Fibroblast of lung (primary cell): ENCODE data around the gene ZC3H13. TPM values are rescaled to one million over a fixed set of nuclear protein-coding genes. Genes with fewer than 3 reads are reported as not detected.
"Not testable (repeated sequence)": the region's sequence is repeated elsewhere in the genome, so short reads cannot be mapped to it uniquely, and the experiment has no call there.

Experiments
- DNase-seq, 2 donors: peaks; one replicate each; pipeline versions ENCODE4 v3.0.0 to v3.0.0-alpha.2; 2010; ENCODE audit warnings: low read depth in 2 of 2
- H2AFZ ChIP-seq: 2 replicates; pipeline ENCODE4 v1.5.1; 2012; ENCODE audit warnings: low read length, control low read depth, inconsistent platforms
- H3K27ac ChIP-seq: 2 replicates; pipeline ENCODE4 v1.5.1; 2011; ENCODE audit warnings: low read length, control low read depth; ENCODE audit not compliant: insufficient read depth
- H3K27me3 ChIP-seq: 2 replicates; pipeline ENCODE4 v1.5.1; 2011; ENCODE audit warnings: mild to moderate bottlenecking, low read length; ENCODE audit not compliant: control insufficient read depth, insufficient read depth
- H3K36me3 ChIP-seq: 2 replicates; pipeline ENCODE4 v1.5.1; 2011; ENCODE audit warnings: low read length; ENCODE audit not compliant: control insufficient read depth, insufficient read depth
- H3K4me1 ChIP-seq: 2 replicates; pipeline ENCODE4 v1.5.1; 2011; ENCODE audit warnings: low read length; ENCODE audit not compliant: control insufficient read depth, insufficient read depth; ENCODE audit errors: extremely low read depth
- H3K4me2 ChIP-seq: 2 replicates; pipeline ENCODE4 v1.5.1; 2011; ENCODE audit warnings: low read length, control low read depth; ENCODE audit not compliant: insufficient read depth; ENCODE audit errors: extremely low read depth
- H3K4me3 ChIP-seq, 4 experiments: fragments of 200-600 bp in 1 of 4; sonication (generic) in 1 of 4; replicated peaks in 1 of 4; 2 replicates each; pipeline ENCODE4 v1.5.1; 2011 to 2016; ENCODE audit warnings: low read length in 4 of 4, low read depth in 3 of 4, mild to moderate bottlenecking in 3 of 4, control low read depth in 2 of 4, inconsistent platforms in 1 of 4, mixed read lengths in 1 of 4; ENCODE audit not compliant: insufficient read depth in 1 of 4; ENCODE audit errors: control extremely low read depth in 1 of 4
- H3K79me2 ChIP-seq: 2 replicates; pipeline ENCODE4 v1.5.1; 2012; ENCODE audit warnings: mild to moderate bottlenecking, low read length, inconsistent platforms; ENCODE audit not compliant: control insufficient read depth, insufficient read depth
- H3K9ac ChIP-seq: 2 replicates; pipeline ENCODE4 v1.5.1; 2011; ENCODE audit warnings: mild to moderate bottlenecking, low read length, control low read depth; ENCODE audit not compliant: insufficient read depth
- H3K9me3 ChIP-seq: 2 replicates; pipeline ENCODE4 v1.5.1; 2012; ENCODE audit warnings: low read depth, low read length; ENCODE audit not compliant: control insufficient read depth, insufficient read depth
- H4K20me1 ChIP-seq: 2 replicates; pipeline ENCODE4 v1.5.1; 2011; ENCODE audit warnings: low read length; ENCODE audit not compliant: control insufficient read depth, insufficient read depth; ENCODE audit errors: extremely low read depth
- EZH2 ChIP-seq: IDR thresholded peaks from 2 replicates; pipeline ENCODE4 v1.5.1; 2012; ENCODE audit warnings: low read length, control low read depth, mild to moderate bottlenecking; ENCODE audit errors: missing control alignments
- polyA plus RNA-seq, 2 donors: library from polyadenylated mRNA; depleted of rRNA in 1 of 2; stranded (reverse) in 1 of 2; unstranded in 1 of 2; fragments of >200 nt; gene quantifications; 2 replicates each; pipeline ENCODE4 v1.2.1, GENCODE V29; 2011 to 2012; ENCODE audit warnings: missing spikeins in 1 of 2
- total RNA-seq: library from RNA; depleted of rRNA; stranded (reverse); fragments of >200 nt; gene quantifications from 2 replicates; pipeline ENCODE4 v1.2.1, GENCODE V29; 2014
- TF ChIP-seq, protein P1 (sequence below), 2 donors: IDR thresholded peaks in 1 of 2; conservative IDR thresholded peaks in 1 of 2; 1 replicate in 1 of 2; 2 replicates in 1 of 2; pipeline ENCODE4 v1.5.1; 2011 to 2012; ENCODE audit warnings: low read length in 2 of 2, control low read depth in 1 of 2, inconsistent platforms in 1 of 2, low read depth in 1 of 2, mild to moderate bottlenecking in 1 of 2

Gene ZC3H13
- total and polyA plus RNA-seq, 2 donors (not counting 1 experiment from before 2014, with no cell fraction given) = 4.5 to 21.8 TPM

GRCh38 chr13:45994752-45995151 is 57.8 kb downstream of the ZC3H13 start:
- Histone ChIP-seq H3K36me3 (peaks cover 2% of the 10 kb centered on the region), H3K4me3 (no peak overlapping the region), H4K20me1 (no peaks in the 10 kb centered on the region), H3K9ac (no peak overlapping the region), H3K27ac (no peak overlapping the region), H3K4me1 (no peaks in the 10 kb centered on the region), H3K4me2 (no peak overlapping the region), H2AFZ (no peak overlapping the region), H3K79me2 (no peaks in the 10 kb centered on the region), H3K27me3 (no peaks in the 10 kb centered on the region), H3K9me3 (no peaks in the 10 kb centered on the region)
- no peak for TF ChIP-seq EZH2
- TF ChIP-seq, protein P1, sequence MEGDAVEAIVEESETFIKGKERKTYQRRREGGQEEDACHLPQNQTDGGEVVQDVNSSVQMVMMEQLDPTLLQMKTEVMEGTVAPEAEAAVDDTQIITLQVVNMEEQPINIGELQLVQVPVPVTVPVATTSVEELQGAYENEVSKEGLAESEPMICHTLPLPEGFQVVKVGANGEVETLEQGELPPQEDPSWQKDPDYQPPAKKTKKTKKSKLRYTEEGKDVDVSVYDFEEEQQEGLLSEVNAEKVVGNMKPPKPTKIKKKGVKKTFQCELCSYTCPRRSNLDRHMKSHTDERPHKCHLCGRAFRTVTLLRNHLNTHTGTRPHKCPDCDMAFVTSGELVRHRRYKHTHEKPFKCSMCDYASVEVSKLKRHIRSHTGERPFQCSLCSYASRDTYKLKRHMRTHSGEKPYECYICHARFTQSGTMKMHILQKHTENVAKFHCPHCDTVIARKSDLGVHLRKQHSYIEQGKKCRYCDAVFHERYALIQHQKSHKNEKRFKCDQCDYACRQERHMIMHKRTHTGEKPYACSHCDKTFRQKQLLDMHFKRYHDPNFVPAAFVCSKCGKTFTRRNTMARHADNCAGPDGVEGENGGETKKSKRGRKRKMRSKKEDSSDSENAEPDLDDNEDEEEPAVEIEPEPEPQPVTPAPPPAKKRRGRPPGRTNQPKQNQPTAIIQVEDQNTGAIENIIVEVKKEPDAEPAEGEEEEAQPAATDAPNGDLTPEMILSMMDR (conservative IDR thresholded peaks at IDR 0.05 in 1 of 2, IDR thresholded peaks at IDR 0.05 in 1 of 2; ENCODE audit: low read depth in 1 of 2, low read length in 2 of 2) = no peak
- DNase-seq = no peak

GRCh38 chr13:45989607-45990006 is 62.9 kb downstream of the ZC3H13 start:
- Histone ChIP-seq H4K20me1 (no peaks in the 10 kb centered on the region), H3K4me1 (no peaks in the 10 kb centered on the region), H3K9ac (no peak overlapping the region), H3K27ac (no peak overlapping the region), H3K79me2 (no peaks in the 10 kb centered on the region), H2AFZ (no peak overlapping the region), H3K4me3 (no peak overlapping the region), H3K9me3 (no peaks in the 10 kb centered on the region), H3K27me3 (no peaks in the 10 kb centered on the region), H3K36me3 (peaks cover 16% of the 10 kb centered on the region), H3K4me2 (no peak overlapping the region)
- peak; percentile 65 to 91 for DNase-seq
- TF ChIP-seq EZH2 = no peak
- TF ChIP-seq, protein P1 (conservative IDR thresholded peaks at IDR 0.05 in 1 of 2, IDR thresholded peaks at IDR 0.05 in 1 of 2; ENCODE audit: low read depth in 1 of 2, low read length in 2 of 2) = no peak

- not testable (repeated sequence) for H3K27me3 ChIP-seq, H4K20me1 ChIP-seq, H3K4me3 ChIP-seq, DNase-seq, H3K9ac ChIP-seq, H3K4me2 ChIP-seq, H2AFZ ChIP-seq, H3K27ac ChIP-seq, H3K36me3 ChIP-seq, H3K79me2 ChIP-seq, H3K4me1 ChIP-seq, H3K9me3 ChIP-seq
These were observed 71.4 kb downstream of the ZC3H13 start for GRCh38 chr13:45981127-45981526.
